ENCODE results near the gene OR6K2.

OR6K2 gene, protein sequence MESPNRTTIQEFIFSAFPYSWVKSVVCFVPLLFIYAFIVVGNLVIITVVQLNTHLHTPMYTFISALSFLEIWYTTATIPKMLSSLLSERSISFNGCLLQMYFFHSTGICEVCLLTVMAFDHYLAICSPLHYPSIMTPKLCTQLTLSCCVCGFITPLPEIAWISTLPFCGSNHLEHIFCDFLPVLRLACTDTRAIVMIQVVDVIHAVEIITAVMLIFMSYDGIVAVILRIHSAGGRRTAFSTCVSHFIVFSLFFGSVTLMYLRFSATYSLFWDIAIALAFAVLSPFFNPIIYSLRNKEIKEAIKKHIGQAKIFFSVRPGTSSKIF

DNA sequence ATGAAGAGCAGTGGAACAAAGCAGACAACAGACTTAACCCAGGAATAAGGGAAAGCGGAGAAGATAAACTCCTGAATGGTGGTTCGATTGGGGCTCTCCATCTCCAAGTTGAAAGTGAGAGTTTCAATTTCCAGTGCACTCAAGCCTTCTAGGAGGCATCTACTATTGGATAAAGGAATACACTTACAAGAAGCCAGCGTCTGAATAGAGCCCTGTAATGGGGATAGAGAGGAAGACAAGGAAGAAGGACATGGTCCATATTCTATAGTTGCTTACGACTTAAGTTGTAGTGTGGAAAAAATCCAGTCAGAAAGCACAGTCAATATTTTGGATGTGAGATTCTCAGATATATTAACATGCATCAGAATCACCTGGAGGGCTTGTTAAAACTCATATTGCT is at the start of gene OR6K2:
Gene OR6K2, minus strand, starts transcription at position 101 of the 400 bp plus-strand sequence. Its CDS starts 0 bp downstream, at position 101.
- no peaks in the 10 kb centered on the region for H3K27me3 ChIP-seq (ENCODE audit: low read depth, low read length)
- H3K36me3 ChIP-seq (ENCODE audit: control insufficient read depth in 1 of 2, insufficient read depth in 2 of 2, low read length in 2 of 2): no peaks in the 10 kb centered on the region
- no peaks in the 10 kb centered on the region for H3K9me3 ChIP-seq (ENCODE audit: control insufficient read depth in 1 of 2, low read length in 2 of 2)
- no peak within 1 kb of the TSS for H3K27ac ChIP-seq (ENCODE audit: low read length)
- H3K4me3 ChIP-seq (ENCODE audit: low read depth in 1 of 2, low read length in 2 of 2): no peak within 1 kb of the TSS
- no peaks in the 10 kb centered on the region for H3K4me1 ChIP-seq (ENCODE audit: control insufficient read depth in 1 of 2, insufficient read depth in 2 of 2, low read length in 2 of 2)

GRCh38 chr1:158735848-158736247 is 35.4 kb upstream of the OR6K2 start:
- no peaks in the 10 kb centered on the region for H3K36me3 ChIP-seq (ENCODE audit: control insufficient read depth in 1 of 2, insufficient read depth in 2 of 2, low read length in 2 of 2)
- H3K4me3 ChIP-seq (ENCODE audit: low read depth in 1 of 2, low read length in 2 of 2): no peak overlapping the region
- H3K4me1 ChIP-seq (ENCODE audit: control insufficient read depth in 1 of 2, insufficient read depth in 2 of 2, low read length in 2 of 2): no peaks in the 10 kb centered on the region
- H3K9me3 ChIP-seq (ENCODE audit: control insufficient read depth in 1 of 2, low read length in 2 of 2): no peaks in the 10 kb centered on the region
- no peaks in the 10 kb centered on the region for H3K27me3 ChIP-seq (ENCODE audit: low read depth, low read length)
- no peak overlapping the region for H3K27ac ChIP-seq (ENCODE audit: low read length)

GRCh38 chr1:158732524-158732923 is 32.1 kb upstream of the OR6K2 start:
- Histone ChIP-seq H3K4me1 (ENCODE audit: control insufficient read depth in 1 of 2, insufficient read depth in 2 of 2, low read length in 2 of 2) (no peaks in the 10 kb centered on the region), H3K27me3 (ENCODE audit: low read depth, low read length) (no peaks in the 10 kb centered on the region), H3K27ac (ENCODE audit: low read length) (no peak overlapping the region), H3K36me3 (ENCODE audit: control insufficient read depth in 1 of 2, insufficient read depth in 2 of 2, low read length in 2 of 2) (no peaks in the 10 kb centered on the region), H3K9me3 (ENCODE audit: control insufficient read depth in 1 of 2, low read length in 2 of 2) (no peaks in the 10 kb centered on the region), H3K4me3 (ENCODE audit: low read depth in 1 of 2, low read length in 2 of 2) (no peak overlapping the region)

- no peaks in the 10 kb centered on the region for H3K36me3 ChIP-seq (ENCODE audit: control insufficient read depth in 1 of 2, insufficient read depth in 2 of 2, low read length in 2 of 2)
- H3K4me3 ChIP-seq (ENCODE audit: low read depth in 1 of 2, low read length in 2 of 2): no peak overlapping the region
- H3K27me3 ChIP-seq (ENCODE audit: low read depth, low read length): no peaks in the 10 kb centered on the region
- H3K9me3 ChIP-seq (ENCODE audit: control insufficient read depth in 1 of 2, low read length in 2 of 2): no peaks in the 10 kb centered on the region
- no peak overlapping the region for H3K27ac ChIP-seq (ENCODE audit: low read length)
- no peaks in the 10 kb centered on the region for H3K4me1 ChIP-seq (ENCODE audit: control insufficient read depth in 1 of 2, insufficient read depth in 2 of 2, low read length in 2 of 2)
These were observed 31.3 kb upstream of the OR6K2 start for GRCh38 chr1:158731707-158732106.

DNA sequence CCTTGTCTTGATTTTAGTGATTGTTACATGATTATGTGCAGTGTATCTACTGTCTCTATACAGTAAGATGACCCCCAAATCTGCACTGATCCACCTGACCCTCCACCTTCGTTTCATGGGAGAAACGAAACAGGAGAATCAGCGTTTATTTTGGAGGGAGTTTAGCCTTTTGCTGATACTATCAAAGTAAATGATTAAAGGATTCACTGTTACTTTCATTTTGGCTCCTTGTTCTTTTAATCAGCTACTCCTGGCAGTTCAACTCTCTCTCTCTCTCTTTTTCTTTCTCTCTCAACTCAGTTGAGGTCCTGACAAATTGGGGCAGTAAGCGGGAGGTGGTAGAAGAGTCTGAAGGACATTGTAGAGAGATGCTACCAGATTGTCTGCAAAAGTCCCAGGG is 30.0 kb upstream of the OR6K2 start:
- no peaks in the 10 kb centered on the region for H3K4me1 ChIP-seq (ENCODE audit: control insufficient read depth in 1 of 2, insufficient read depth in 2 of 2, low read length in 2 of 2)
- no peaks in the 10 kb centered on the region for H3K27me3 ChIP-seq (ENCODE audit: low read depth, low read length)
- H3K27ac ChIP-seq (ENCODE audit: low read length): no peak overlapping the region
- H3K4me3 ChIP-seq (ENCODE audit: low read depth in 1 of 2, low read length in 2 of 2): no peak overlapping the region
- no peaks in the 10 kb centered on the region for H3K36me3 ChIP-seq (ENCODE audit: control insufficient read depth in 1 of 2, insufficient read depth in 2 of 2, low read length in 2 of 2)
- no peaks in the 10 kb centered on the region for H3K9me3 ChIP-seq (ENCODE audit: control insufficient read depth in 1 of 2, low read length in 2 of 2)

GRCh38 chr1:158728510-158729225 is 28.2 kb upstream of the OR6K2 start:
- Histone ChIP-seq H3K36me3 (ENCODE audit: control insufficient read depth in 1 of 2, insufficient read depth in 2 of 2, low read length in 2 of 2) (no peaks in the 10 kb centered on the region), H3K4me3 (ENCODE audit: low read depth in 1 of 2, low read length in 2 of 2) (no peak overlapping the region), H3K27me3 (ENCODE audit: low read depth, low read length) (no peaks in the 10 kb centered on the region), H3K9me3 (ENCODE audit: control insufficient read depth in 1 of 2, low read length in 2 of 2) (no peaks in the 10 kb centered on the region), H3K27ac (ENCODE audit: low read length) (no peak overlapping the region), H3K4me1 (ENCODE audit: control insufficient read depth in 1 of 2, insufficient read depth in 2 of 2, low read length in 2 of 2) (no peaks in the 10 kb centered on the region)

DNA sequence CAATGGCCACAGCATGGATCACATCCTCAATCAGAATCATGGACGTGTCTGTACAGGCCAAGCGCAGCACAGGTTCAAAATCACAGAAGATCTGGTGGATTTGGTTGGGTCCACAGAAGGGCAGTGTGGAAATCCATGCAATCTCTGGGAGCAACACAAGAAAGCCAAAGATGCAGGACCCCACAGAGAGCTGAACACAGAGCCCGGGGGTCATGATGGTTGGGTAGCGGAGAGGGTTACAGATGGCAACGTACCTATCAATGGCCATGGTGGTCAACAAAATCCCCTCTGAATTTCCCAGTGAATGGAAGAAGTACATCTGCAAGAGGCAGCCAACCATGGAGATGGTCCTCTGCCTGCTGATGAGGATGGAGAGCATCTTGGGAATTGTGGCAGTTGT is 24.0 kb upstream of the OR6K2 start:
- Histone ChIP-seq H3K27me3 (ENCODE audit: low read depth, low read length) (no peaks in the 10 kb centered on the region), H3K4me3 (ENCODE audit: low read depth in 1 of 2, low read length in 2 of 2) (no peak overlapping the region), H3K4me1 (ENCODE audit: control insufficient read depth in 1 of 2, insufficient read depth in 2 of 2, low read length in 2 of 2) (no peaks in the 10 kb centered on the region), H3K36me3 (ENCODE audit: control insufficient read depth in 1 of 2, insufficient read depth in 2 of 2, low read length in 2 of 2) (no peaks in the 10 kb centered on the region), H3K27ac (ENCODE audit: low read length) (no peak overlapping the region), H3K9me3 (ENCODE audit: control insufficient read depth in 1 of 2, low read length in 2 of 2) (no peaks in the 10 kb centered on the region)

DNA sequence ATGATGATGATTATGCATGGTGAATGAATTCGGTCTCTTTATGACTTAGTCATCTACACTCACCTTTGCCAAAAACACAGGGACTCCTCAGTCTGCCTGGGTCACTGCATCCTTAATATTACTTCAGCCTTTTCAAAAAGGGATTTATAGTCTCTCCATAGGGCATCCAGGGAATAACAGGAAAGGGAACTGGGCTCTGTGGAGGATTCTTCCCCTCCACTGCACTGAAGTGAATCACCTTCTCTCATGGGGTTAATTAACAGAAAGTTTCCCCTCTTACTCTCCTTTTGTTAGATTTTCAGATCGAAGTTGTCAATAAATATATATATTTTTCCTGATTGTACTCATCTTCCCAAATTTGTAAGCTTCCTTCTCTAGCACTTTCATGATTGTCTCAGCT is 20.2 kb upstream of the OR6K2 start, which contains the start of gene OR6K3:
Gene OR6K3, minus strand, starts transcription at position 101 of the 400 bp plus-strand sequence. CDS start 2,605 bp downstream, outside the sequence.
- H3K4me3 ChIP-seq (ENCODE audit: low read depth in 1 of 2, low read length in 2 of 2): no peak within 1 kb of the TSS

DNA sequence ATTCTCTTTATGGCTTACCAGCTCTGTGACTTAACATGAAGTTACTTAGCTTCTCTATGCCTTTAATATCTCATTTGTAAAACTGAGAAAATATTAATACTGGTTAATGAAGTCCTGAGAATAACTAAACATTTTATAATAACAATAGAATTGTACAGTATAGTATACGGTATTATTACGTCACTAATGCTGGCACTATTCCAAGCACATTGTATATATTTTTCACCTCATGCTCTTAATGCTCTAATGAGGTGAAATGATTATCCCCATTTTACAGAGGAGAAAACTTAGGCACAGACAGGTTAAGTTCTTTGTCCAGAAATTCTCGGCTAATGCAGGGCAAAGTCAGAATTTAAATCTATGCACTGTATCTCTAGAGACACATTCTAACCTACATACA is 19.2 kb upstream of the OR6K2 start:
- Histone ChIP-seq H3K9me3 (ENCODE audit: control insufficient read depth in 1 of 2, low read length in 2 of 2) (peaks cover 0 to 3% of the 10 kb centered on the region in 2 donors), H3K4me3 (ENCODE audit: low read depth in 1 of 2, low read length in 2 of 2) (no peak overlapping the region), H3K4me1 (ENCODE audit: control insufficient read depth in 1 of 2, insufficient read depth in 2 of 2, low read length in 2 of 2) (no peaks in the 10 kb centered on the region), H3K27ac (ENCODE audit: low read length) (no peak overlapping the region), H3K27me3 (ENCODE audit: low read depth, low read length) (no peaks in the 10 kb centered on the region), H3K36me3 (ENCODE audit: control insufficient read depth in 1 of 2, insufficient read depth in 2 of 2, low read length in 2 of 2) (no peaks in the 10 kb centered on the region)

More for the DNA sequence above, 20.2 kb upstream of the OR6K2 start, which contains the start of gene OR6K3:
- Histone ChIP-seq H3K36me3 (ENCODE audit: control insufficient read depth in 1 of 2, insufficient read depth in 2 of 2, low read length in 2 of 2) (no peaks in the 10 kb centered on the region), H3K9me3 (ENCODE audit: control insufficient read depth in 1 of 2, low read length in 2 of 2) (peaks cover 0 to 3% of the 10 kb centered on the region in 2 donors), H3K27me3 (ENCODE audit: low read depth, low read length) (no peaks in the 10 kb centered on the region), H3K4me1 (ENCODE audit: control insufficient read depth in 1 of 2, insufficient read depth in 2 of 2, low read length in 2 of 2) (no peaks in the 10 kb centered on the region), H3K27ac (ENCODE audit: low read length) (no peak within 1 kb of the TSS)

- H3K27me3 ChIP-seq (ENCODE audit: low read depth, low read length): no peaks in the 10 kb centered on the region
These were observed 16.9 kb upstream of the OR6K2 start for GRCh38 chr1:158717344-158717743.

DNA sequence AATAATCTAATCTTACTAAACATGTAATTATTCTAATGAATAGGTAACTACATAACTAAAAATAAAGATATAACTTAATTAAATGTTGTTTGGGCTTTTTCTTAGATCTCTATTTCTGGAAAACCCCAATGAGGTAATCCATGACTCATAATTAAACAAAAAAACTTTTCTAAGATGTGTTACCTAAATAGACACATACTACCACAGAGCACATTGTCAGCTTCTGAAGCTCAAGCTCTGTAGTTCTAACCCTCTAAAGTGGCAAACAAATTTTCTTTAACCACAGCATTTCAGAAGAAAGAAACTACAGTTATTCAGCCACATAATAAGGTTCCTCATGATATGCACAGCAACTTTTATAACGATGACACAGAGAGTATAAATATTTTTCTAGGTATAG is 15.9 kb upstream of the OR6K2 start:
- H3K4me3 ChIP-seq (ENCODE audit: low read depth in 1 of 2, low read length in 2 of 2): no peak overlapping the region
- no peaks in the 10 kb centered on the region for H3K36me3 ChIP-seq (ENCODE audit: control insufficient read depth in 1 of 2, insufficient read depth in 2 of 2, low read length in 2 of 2)
- no peaks in the 10 kb centered on the region for H3K4me1 ChIP-seq (ENCODE audit: control insufficient read depth in 1 of 2, insufficient read depth in 2 of 2, low read length in 2 of 2)
- no peaks in the 10 kb centered on the region for H3K27me3 ChIP-seq (ENCODE audit: low read depth, low read length)
- H3K27ac ChIP-seq (ENCODE audit: low read length): no peak overlapping the region
- H3K9me3 ChIP-seq (ENCODE audit: control insufficient read depth in 1 of 2, low read length in 2 of 2): peaks cover 0 to 3% of the 10 kb centered on the region in 2 donors

More at GRCh38 chr1:158717344-158717743, 16.9 kb upstream of the OR6K2 start:
- no peaks in the 10 kb centered on the region for H3K4me1 ChIP-seq (ENCODE audit: control insufficient read depth in 1 of 2, insufficient read depth in 2 of 2, low read length in 2 of 2)
- H3K4me3 ChIP-seq (ENCODE audit: low read depth in 1 of 2, low read length in 2 of 2): no peak overlapping the region
- H3K27ac ChIP-seq (ENCODE audit: low read length): no peak overlapping the region
- peaks cover 0 to 3% of the 10 kb centered on the region in 2 donors for H3K9me3 ChIP-seq (ENCODE audit: control insufficient read depth in 1 of 2, low read length in 2 of 2)
- no peaks in the 10 kb centered on the region for H3K36me3 ChIP-seq (ENCODE audit: control insufficient read depth in 1 of 2, insufficient read depth in 2 of 2, low read length in 2 of 2)
